Renal cortex interstitium (tissue), 11 donors: ENCODE measurements around the gene JMJD7. TPM values are rescaled to one million over a fixed set of nuclear protein-coding genes. Genes with fewer than 3 reads are reported as not detected.

ENCODE experiments used
- DNase-seq, 11 donors: peaks; one replicate each; pipeline ENCODE4 v3.0.0-alpha.2; 2013; ENCODE audit warnings: low read depth in 9 of 11, low spot score in 4 of 11; ENCODE audit errors: extremely low read depth in 1 of 11
- polyA plus RNA-seq, 3 donors: library from polyadenylated mRNA; unstranded; fragments of 120-200 nt; gene quantifications; one replicate each; pipeline ENCODE4 v1.2.1, GENCODE V29; 2013; ENCODE audit not compliant: insufficient read length in 3 of 3

Gene JMJD7
- polyA plus RNA-seq, 3 donors: 10.2 to 17.9 (median 10.5) TPM

DNA sequence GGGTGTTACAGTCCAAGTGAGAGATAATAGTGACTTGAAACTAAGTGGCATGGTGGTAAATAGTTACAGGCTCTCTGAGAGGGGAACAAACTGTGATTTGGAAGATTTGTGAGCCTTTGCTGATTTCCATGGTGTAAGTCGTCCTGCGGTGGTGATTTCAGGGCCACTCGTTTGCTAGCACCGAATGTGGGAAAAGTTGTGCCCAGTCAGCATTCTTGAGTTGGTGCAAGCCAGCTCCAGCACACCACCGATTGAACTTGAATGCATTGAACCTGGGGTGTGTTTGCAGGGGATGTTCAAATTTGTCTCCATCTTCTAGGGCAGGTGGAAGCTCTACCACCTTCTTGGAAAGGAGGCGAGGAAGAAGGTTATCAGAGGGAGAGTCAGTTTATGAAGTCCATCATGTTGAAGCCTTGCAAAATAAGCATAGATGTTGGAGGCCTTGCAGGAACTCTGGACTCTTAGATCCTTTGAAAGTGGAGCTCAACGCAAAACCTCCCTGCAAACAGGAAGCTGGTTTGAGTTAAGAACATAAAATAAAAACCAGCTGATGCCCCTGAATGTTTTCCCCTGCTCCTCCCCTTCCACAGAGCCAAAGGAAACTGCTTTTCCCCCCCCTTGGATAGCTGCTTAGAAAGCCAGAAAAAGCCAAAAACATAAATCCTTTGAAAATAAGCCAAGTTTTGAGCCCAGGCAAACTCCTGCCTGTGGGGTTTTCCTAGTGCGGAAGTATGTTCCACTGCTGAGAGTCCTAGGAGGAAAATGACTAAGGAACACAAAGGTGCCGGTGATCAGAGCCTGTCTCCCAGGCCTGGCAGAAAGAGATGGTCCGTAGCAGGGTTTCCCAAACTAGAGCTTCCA is 31.7 kb upstream of the JMJD7 start:
- peak in 5 of 11 donors; percentile 33 to 45 (median 43) for DNase-seq

DNA sequence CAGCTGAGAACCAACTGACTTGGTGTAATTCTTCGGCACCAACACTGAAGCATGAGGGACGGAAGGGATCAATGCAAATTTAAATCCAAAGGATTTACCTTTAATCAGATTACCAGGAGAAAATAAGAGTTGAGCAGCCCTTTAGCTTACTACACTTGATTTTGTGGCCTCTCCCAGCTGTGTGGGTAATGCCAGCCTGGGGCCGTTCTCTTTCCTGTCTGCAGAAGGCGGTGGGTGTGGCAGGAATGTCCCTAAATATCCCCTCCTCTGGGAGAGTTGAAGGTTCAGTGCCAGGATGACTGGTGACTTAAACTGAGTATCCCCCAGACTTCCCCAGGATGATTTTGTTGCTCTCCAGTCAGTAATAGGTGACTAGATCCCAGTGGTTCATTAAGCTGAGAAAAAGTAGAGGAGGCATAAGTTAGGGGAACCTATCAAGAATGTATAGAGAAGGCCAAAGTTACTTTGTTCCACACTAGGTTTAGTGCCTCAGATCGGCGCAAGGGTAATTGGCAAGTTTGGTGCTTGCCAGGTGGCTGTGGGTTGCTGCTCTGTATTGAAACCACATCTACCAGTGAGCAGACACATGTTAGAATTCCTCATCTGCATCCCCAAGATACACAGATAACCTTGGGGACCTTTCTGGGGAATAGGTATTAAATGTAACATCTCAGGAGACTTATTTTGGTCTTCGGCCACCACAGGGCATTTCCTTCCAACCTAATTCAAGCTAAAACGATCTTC is 30.5 kb upstream of the JMJD7 start:
- no peak for DNase-seq

DNA sequence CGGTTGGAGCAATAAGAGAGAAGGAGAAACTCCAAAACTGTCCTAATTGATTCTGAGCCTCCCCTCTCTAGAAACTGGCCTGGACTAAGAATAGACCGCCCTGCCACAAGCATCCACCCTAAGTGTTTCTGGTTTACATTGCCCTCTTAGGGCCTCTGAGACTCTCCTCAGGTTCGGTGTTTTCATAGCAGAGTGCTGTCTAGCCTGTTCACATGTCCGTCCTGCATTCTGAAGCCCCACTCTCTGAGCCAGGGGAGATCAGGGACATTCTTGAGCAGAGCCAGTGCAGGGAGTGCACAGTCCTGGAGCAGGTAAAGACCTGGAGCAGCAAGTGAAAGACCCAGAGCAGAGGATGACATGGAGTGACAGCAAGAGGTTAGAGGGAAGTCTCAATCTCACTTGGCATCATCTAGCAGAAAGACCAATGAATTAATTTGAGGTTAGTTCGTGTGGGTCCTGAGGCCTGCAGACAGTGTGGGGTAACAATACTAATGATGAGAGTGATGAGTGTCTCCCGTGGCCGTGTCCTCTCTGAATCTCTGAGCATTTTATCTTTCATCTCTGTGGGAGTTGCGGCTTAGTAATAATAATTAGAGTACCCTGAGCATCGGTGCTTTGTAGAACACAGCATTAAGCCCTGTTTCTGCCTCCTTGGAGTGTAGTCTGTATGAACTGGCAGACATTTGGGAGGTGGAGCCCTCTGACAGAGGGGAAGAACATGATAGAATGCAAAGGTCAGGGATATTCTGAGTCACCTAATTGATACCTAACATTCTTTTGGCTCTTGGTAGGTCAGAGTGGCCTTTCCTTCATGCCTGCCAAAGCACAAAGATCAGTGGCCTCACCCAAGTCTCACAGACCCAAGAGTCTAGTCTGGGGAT is 29.0 kb upstream of the JMJD7 start:
- no peak for DNase-seq

DNA sequence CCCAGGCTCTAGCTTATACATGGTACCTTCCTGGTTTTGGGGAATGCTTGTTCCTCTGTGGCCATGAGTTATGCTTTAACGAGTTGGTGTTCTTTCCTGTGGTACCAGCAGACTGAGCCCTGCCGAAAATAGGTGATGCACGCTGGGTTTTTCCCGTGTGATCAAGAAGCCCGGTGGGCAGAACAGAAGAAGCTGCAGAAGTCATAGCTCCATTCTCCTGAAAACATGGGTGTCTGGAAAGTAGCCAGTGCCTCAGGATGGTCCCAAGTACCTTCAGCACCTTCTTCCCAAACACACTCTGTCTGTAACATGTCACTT is 28.4 kb upstream of the JMJD7 start:
- no peak for DNase-seq

DNA sequence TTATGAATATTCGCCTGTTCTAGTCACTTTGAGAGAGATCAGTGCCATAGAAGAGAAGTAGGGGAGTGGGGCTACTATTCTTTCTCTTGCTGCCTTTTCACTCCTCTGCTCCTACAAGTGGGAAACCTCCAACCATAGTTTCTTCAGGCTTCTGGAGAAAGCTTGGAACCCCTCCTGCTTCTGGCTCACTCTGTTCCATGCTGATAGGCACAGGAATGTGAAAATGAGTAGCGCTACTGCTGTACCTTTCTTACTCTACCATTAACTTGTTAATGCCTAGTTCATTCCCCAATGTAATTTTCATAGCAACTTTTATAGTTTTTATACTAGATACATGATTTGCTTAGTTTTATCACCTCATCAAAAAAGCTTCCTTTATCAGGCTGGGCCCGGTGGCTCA is 26.7 kb upstream of the JMJD7 start:
- no peak for DNase-seq

DNA sequence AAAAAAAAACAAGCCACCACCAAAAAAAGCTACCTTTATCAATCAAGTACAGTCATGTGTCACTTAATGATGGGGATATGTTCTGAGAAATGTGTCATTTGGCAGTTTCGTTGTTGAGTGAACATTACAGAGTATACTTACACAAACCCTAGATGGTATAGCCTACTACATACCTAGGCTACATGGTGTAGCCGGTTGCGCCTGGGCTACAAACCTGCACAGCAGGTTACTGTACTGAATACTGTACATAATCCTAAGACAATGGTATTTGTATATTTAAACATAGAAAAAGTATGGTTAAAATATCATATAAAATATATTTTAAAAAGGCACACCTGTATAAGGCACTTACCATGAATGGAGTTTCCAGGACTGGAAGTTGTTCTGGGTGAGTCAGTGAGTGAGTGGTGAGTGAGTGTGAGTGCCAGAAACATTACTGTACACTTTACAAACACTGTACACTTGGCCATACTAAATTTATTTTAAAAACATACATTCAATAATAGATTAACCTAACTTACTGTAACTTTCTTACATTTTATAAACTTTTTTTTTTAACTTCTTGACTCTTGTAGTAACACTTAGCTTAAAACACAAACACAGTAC is 25.9 kb upstream of the JMJD7 start:
- DNase-seq: no peak

DNA sequence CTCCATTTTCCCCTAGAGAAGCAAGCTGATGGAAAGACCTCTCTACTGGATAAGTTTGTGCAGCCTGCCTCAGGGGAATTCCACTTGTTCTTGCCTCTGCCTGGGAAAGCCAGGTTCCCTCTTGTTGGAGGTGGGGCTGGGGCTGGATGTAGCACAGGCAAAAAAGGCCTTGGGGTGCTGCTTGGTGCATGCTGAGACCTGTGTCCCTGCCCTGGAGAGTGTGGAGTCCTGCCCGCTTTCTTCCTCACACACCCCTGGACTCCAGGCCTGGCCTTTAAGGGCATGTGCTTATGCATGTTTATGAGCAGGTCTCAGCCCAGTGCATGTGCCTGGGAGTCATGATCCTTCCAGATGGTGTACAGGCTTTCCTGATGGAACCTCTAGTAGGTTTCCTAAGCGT is 23.5 kb upstream of the JMJD7 start:
- no peak for DNase-seq

DNA sequence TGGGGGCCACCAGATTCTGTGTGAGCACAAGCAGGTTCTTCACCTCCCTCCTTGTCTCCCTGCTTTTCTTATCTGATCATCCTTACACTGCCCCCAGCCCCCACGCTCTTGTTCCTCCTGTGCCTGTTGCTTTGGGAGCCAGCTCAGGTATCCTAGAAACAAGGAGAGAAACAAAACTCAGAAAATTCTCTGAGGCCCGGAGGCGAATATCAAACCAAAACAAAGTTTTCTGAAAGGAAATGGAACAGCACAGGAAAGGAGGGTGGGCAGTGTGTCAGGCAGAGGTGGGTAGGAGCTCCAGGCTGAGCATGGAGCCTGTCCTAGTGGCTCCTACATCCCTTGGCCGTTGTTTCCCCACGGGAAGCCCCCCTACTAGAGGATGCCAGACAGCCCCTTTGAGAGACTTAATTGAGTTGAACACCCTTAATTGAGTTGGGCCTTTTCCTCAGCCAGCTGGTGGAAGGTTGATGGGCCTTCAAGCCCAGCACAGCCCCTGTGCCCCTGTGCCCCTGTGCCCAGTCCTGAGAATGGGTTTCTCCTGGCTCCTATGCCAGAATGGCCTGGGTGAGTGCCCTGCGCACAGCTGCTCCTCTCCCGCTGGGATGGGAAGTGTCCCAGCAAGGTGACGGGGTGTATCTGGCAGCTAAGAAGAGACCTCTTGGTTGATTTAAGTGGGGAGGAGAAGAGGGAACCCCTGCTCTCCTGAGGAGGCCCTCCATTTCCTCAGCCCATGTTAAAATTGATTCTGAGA is 22.8 kb upstream of the JMJD7 start:
- no peak for DNase-seq

DNA sequence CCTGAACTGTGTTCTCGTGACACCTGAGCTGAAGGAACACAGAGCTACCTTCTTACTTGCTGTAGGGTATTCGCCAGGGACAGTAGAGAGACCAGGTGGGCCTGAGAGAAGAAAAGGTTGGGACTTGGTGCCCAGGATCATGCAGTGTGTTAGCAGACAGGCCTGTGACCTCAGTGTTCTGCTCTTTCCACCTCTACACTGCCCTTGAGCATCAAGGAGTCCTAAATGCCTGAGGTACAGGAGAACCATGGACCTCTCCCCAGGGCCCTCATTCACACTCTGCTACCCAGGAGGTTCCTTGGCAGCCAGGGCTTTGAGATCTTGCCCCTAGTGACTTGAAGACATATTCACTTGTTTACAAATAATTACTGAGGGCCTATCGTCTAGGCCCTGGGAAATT is 22.2 kb upstream of the JMJD7 start:
- DNase-seq: no peak

DNA sequence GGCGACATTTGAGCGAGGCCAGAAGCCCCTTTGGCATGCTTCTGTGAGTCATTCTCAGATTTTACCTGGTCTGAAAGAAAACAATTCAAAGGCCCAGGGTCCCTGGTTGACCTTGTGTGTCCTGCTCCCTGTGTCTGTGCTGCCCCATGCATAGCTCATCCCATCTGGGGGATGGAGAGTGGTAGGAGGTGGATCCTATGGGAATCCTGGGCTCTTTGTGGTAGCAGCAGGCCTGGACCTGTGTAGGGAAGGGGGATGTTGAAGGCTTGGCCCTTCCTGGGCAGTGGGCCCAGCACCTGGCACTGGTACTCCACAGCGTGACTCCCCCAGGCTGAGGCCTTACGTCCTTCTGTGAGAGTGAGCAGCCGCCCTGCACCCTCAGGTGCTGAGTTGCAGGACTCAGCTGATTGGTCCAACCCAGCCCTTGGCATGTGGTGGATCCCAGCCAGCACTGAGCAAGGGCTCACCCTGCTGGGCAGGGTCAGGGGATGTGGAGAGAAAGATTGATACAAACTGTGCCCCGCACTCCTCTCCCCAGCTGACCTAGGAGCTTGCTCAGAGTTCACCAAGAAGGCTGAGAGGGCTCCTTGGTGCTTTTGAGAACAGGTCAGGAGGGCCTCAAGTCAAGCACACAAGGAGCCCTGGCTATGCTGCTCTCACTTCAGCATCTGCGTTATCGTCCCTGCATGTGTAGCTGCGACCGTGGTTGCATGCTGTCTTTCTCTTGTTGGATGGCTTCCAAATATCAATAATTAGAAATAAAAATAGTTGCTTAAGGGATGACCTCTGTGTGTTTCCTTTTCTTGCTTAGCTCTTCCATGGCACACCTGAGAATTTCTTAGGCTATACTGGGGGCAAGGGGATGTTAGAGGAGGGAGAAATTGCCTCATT is 21.4 kb upstream of the JMJD7 start:
- DNase-seq: no peak

DNA sequence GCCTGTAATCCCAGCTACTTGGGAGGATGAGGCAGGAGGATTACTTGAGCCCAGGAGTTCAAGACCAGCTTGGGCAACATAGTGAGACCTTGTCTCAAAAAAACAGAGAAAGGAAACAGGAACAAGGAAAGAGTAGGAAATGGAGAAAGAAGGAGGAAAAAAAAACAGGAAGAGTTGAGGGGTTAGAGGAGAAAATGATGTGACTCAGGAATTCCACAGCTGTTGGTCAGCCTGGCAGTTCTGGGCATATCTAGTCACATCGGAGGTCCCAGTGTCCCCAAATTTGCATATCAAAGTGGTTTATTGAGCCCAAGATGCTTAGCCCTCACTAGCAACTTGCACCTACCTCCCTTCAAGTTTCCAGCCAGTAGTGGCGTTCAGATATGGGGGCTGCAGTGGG is 18.8 kb upstream of the JMJD7 start:
- no peak for DNase-seq

DNA sequence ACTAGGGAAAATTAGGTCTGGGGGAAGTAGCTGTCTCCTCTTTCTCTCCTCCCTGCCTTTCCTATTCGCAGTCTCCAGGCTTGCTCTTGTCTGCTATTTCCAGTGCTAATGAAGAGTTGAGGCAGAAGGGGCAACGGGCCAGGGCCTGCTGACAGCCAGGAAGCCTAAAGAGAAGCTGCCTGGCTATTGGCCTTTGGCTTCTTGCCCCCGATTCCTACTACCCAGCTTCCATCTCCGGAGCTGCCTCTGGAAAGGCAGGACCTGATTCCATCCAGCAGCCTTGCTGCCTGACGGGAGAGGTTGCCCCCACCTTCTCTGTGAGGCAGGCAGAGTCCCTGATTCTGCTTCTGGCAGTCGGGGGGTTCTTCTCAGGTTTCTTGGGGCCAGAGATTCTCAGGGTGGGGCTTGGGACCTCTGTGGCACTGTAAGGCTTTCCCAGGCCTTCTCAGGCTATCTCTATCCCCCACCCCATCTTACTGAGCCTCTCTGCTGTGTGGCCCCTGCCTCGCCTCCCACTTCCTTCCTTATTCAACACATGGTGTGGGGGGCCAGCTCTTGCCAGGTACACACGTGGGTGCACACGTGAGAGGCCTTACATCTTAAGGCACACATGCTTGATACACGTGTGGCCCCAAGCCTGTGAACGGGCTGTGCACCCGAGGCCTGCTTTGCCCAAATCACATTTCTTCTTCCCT is 18.2 kb upstream of the JMJD7 start:
- no peak for DNase-seq

DNA sequence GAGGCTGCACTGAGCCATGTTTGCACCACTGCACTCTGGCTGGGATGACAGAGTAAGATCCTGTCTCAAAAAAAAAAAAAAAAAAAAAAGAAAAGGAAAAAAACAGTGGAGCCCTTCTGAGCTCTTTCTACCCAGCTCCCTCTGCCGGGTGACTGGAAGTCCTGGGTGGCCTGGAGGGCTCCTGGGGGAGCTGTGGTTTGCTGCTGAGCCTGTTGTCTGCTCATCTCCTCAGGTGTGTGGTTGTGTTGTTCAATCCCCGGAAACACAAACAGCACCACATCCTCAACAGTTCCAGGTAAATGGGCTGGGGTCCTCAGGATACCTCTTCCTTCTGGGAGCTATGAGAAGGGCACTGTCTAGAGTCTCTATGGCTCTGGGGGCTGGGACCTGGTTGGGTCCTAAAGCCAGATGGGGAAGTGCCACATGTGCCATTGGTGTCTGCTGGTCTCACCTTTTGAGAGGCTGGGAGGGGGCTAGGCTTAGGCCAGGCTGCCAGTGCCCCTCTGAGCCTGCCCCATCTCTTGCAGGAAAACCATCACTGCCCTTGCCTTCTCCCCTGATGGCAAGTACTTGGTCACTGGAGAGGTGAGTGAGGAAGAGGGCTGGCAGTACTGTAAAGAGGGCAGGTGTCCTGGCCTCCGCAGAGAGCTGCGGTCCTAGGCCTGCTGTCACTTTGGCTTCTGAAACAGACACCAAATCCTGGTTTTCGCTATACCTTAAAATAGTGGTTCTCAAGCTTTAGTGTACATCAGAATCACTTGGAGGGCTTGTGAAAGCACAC is 17.1 kb upstream of the JMJD7 start:
- DNase-seq: no peak

DNA sequence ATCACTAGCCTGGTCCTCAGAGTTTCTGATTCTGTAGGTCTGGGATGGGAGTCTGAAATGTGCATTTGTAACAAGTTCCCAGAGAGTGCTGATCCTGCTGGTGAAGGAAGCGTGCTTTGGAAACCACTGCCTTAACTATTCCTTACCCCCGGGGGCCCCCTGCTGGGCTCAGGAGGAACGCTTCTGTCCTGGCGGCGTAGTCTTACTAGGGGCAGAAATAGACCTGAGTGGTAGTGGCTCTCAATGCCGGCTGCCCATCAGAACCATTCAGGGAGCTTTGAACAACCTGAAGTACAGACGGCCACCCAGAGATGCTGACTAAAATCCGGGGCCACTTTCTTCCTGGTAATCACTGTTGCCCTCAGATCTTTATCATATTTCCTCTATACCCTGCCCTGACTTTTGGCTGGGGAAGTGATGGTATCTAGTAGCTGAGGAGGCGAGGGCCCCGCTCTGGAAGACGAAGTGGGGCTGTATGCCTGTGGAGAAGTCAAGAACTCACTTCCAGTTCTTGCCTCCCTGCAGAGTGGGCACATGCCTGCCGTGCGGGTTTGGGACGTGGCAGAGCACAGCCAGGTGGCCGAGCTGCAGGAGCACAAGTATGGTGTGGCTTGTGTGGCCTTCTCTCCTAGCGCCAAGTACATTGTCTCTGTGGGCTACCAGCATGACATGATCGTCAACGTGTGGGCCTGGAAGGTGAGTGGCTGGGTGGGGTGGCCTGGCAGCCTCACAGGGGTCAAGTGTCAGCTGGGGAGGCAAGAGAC is 16.3 kb upstream of the JMJD7 start:
- peak in 10 of 11 donors; percentile 48 to 80 (median 66) for DNase-seq

DNA sequence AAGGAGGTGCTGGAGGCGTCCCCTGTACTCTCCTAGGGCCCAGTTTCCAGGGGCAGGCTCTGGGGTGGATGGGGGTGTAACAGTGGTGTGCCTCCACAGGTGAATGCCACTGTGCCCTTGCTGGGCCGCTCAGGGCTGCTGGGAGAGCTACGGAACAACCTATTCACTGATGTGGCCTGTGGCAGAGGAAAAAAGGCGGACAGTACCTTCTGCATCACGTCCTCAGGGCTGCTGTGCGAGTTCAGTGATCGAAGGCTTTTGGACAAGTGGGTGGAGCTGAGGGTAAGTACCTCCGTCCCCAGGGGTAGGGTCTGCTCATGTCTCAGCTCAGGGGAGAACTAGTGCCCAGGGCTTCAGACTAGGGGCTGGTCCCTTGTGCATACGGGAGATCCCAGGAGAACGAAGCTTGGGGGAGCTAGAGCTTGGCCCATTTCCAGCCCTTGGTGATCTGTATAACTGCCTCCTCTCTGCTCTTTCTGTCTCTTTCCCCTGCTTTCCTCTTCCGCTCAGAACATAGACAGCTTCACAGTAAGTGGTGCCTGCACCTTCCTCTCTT is 15.0 kb upstream of the JMJD7 start:
- no peak for DNase-seq
